ENCODE results near the gene PTPRK.

GRCh38 chr6:127945434-127946097 is 574.8 kb downstream of the PTPRK start:
- no peak for TF ChIP-seq FOXK2 (IDR thresholded peaks at IDR 0.05)
- TF ChIP-seq SP1 (IDR thresholded peaks at IDR 0.05), result no peak
- TF ChIP-seq FOXM1 (IDR thresholded peaks at IDR 0.05; ENCODE audit: borderline replicate concordance), result no peak

Data from HEK293T (cell line).